HEK293 (cell line): ENCODE results near the gene PACS2.

Experiments used
- CTCF ChIA-PET: fragments of 350-600 bp; formaldehyde crosslinking; extraction: SDS; loops from one replicate; lab custom pipeline; 2021; ENCODE audit warnings: antibody characterized with exemption; lab: Yijun Ruan, JAX
- POLR2A ChIA-PET: fragments of 300-600 bp; formaldehyde crosslinking; extraction: SDS; loops from one replicate; lab custom pipeline; 2020; ENCODE audit warnings: antibody characterized with exemption, inconsistent platforms; lab: Yijun Ruan, JAX
- H3K27ac ChIP-seq: fragments of 200-500 bp; sonication (Bioruptor generic); 2 replicates; pipeline ENCODE4 v1.5.1; 2014; ENCODE audit warnings: low read depth, low read length, control low read depth, inconsistent platforms; ENCODE audit errors: extremely low read depth
- H3K36me3 ChIP-seq, 2 experiments: fragments of 200-500 bp in 1 of 2; sonication (Bioruptor generic) in 1 of 2; 1 replicate in 1 of 2; 2 replicates in 1 of 2; pipeline ENCODE4 v1.5.1; 2014 to 2017; ENCODE audit warnings: inconsistent platforms in 2 of 2, low read length in 2 of 2; ENCODE audit not compliant: control insufficient read depth in 2 of 2, insufficient read depth in 1 of 2
- H3K4me1 ChIP-seq: fragments of 200-500 bp; sonication (Bioruptor generic); 2 replicates; pipeline ENCODE4 v1.5.1; 2014; ENCODE audit warnings: mild to moderate bottlenecking, low read length, inconsistent platforms; ENCODE audit not compliant: control insufficient read depth, insufficient read depth
- H3K4me3 ChIP-seq: 2 replicates; pipeline ENCODE4 v1.5.1; 2011; ENCODE audit warnings: low read depth, mild to moderate bottlenecking, control low read depth, low read length, moderate library complexity
- H3K9me3 ChIP-seq: fragments of 200-500 bp; sonication (Bioruptor generic); 2 replicates; pipeline ENCODE4 v1.5.1; 2014; ENCODE audit warnings: low read depth, low read length, inconsistent platforms; ENCODE audit not compliant: control insufficient read depth, insufficient read depth
- BCL11A ChIP-seq: fragments of 450-650 bp; formaldehyde crosslinking; IDR thresholded peaks from 2 replicates; pipeline ENCODE4 v1.5.1; 2016; ENCODE audit warnings: low read depth, missing biosample characterization, missing genetic modification characterization
- GLI4 ChIP-seq: fragments of 450-650 bp; formaldehyde crosslinking; IDR thresholded peaks from 2 replicates; pipeline ENCODE4 v1.5.1; 2016; ENCODE audit warnings: missing biosample characterization, missing genetic modification characterization
- HOXC10 ChIP-seq: sonication (generic); formaldehyde crosslinking; IDR thresholded peaks from 2 replicates; pipeline ENCODE4 v1.8.1; 2023; ENCODE audit warnings: mild to moderate bottlenecking, missing genetic modification reagents
- OSR2 ChIP-seq: fragments of 450-650 bp; formaldehyde crosslinking; IDR thresholded peaks from 2 replicates; pipeline ENCODE4 v1.5.1; 2016; ENCODE audit warnings: missing biosample characterization, missing genetic modification characterization
- PRDM1 ChIP-seq: fragments of 450-650 bp; formaldehyde crosslinking; IDR thresholded peaks from 2 replicates; pipeline ENCODE4; 2016; ENCODE audit warnings: missing biosample characterization, missing genetic modification characterization
- ZBTB1 ChIP-seq: fragments of 450-650 bp; formaldehyde crosslinking; IDR thresholded peaks from 2 replicates; pipeline ENCODE4 v1.5.1; 2016; ENCODE audit warnings: missing biosample characterization, missing genetic modification characterization
- ZBTB20 ChIP-seq: fragments of 450-650 bp; formaldehyde crosslinking; IDR thresholded peaks from 2 replicates; pipeline ENCODE4 v1.5.1; 2016; ENCODE audit warnings: missing biosample characterization, missing genetic modification characterization
- ZIC2 ChIP-seq: fragments of 450-650 bp; formaldehyde crosslinking; IDR thresholded peaks from 2 replicates; pipeline ENCODE4 v1.5.1; 2016; ENCODE audit warnings: missing biosample characterization, missing genetic modification characterization
- ZNF132 ChIP-seq: fragments of 450-650 bp; formaldehyde crosslinking; IDR thresholded peaks from 2 replicates; pipeline ENCODE4 v1.5.1; 2017; ENCODE audit warnings: missing biosample characterization, missing genetic modification characterization, borderline replicate concordance
- ZNF174 ChIP-seq: fragments of 450-650 bp; formaldehyde crosslinking; IDR thresholded peaks from 2 replicates; pipeline ENCODE4 v1.5.0; 2017; ENCODE audit warnings: missing biosample characterization, mild to moderate bottlenecking, missing genetic modification characterization
- ZNF221 ChIP-seq: fragments of 450-650 bp; formaldehyde crosslinking; IDR thresholded peaks from 2 replicates; pipeline ENCODE4 v1.5.1; 2017; ENCODE audit warnings: missing biosample characterization, missing genetic modification characterization, borderline replicate concordance
- ZNF280C ChIP-seq: fragments of 450-650 bp; formaldehyde crosslinking; IDR thresholded peaks from 2 replicates; pipeline ENCODE4 v1.5.1; 2016; ENCODE audit warnings: missing biosample characterization, missing genetic modification characterization
- ZNF292 ChIP-seq: fragments of 450-650 bp; formaldehyde crosslinking; IDR thresholded peaks from 2 replicates; pipeline ENCODE4 v1.5.1; 2016; ENCODE audit warnings: low read depth, missing biosample characterization, missing genetic modification characterization, borderline replicate concordance
- ZNF302 ChIP-seq: fragments of 450-650 bp; formaldehyde crosslinking; IDR thresholded peaks from 2 replicates; pipeline ENCODE4 v1.5.1; 2016; ENCODE audit warnings: missing biosample characterization, missing genetic modification characterization, low read depth
- ZNF473 ChIP-seq: fragments of 450-650 bp; formaldehyde crosslinking; IDR thresholded peaks from 2 replicates; pipeline ENCODE4 v1.5.1; 2017; ENCODE audit warnings: missing biosample characterization, missing genetic modification characterization
- ZNF48 ChIP-seq: fragments of 450-650 bp; formaldehyde crosslinking; IDR thresholded peaks from 2 replicates; pipeline ENCODE4 v1.5.1; 2016; ENCODE audit warnings: missing biosample characterization, missing genetic modification characterization
- ZNF600 ChIP-seq: fragments of 450-650 bp; formaldehyde crosslinking; IDR thresholded peaks from 2 replicates; pipeline ENCODE4 v1.5.1; 2016; ENCODE audit warnings: missing biosample characterization, missing genetic modification characterization
- ZNF610 ChIP-seq: fragments of 450-650 bp; formaldehyde crosslinking; IDR thresholded peaks from 2 replicates; pipeline ENCODE4 v1.5.1; 2016; ENCODE audit warnings: missing biosample characterization, missing genetic modification characterization, borderline replicate concordance
- ZNF664 ChIP-seq: fragments of 450-650 bp; formaldehyde crosslinking; IDR thresholded peaks from 2 replicates; pipeline ENCODE4 v1.5.1; 2016; ENCODE audit warnings: missing biosample characterization, missing genetic modification characterization
- ZNF768 ChIP-seq: fragments of 450-650 bp; formaldehyde crosslinking; IDR thresholded peaks from 2 replicates; pipeline ENCODE4 v1.5.1; 2018; ENCODE audit warnings: missing biosample characterization, mild to moderate bottlenecking, missing genetic modification characterization
- ZSCAN16 ChIP-seq: fragments of 450-650 bp; formaldehyde crosslinking; IDR thresholded peaks from 2 replicates; pipeline ENCODE4 v1.5.1; 2016; ENCODE audit warnings: missing biosample characterization, missing genetic modification characterization
- TF ChIP-seq, protein P1 (sequence below): fragments of 450-650 bp; formaldehyde crosslinking; IDR thresholded peaks from 2 replicates; pipeline ENCODE4 v1.5.1; 2016; ENCODE audit warnings: missing biosample characterization, missing genetic modification characterization

PACS2 gene

DNA sequence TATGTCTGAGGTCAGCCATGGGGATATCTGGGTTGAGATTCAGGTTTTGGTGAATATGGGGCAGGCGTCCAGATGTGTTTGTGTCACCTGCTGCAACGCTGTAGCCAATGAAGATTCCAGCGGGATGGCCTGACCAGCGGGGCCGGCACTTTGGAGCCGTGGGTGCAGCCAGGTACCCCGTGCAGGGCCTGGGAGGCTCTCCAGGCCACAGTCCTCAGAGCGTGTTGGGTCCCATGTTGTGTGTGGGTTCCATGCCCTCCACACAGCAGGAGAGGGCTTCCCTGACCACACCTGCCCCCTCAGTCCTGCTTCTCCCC lies 80.9 kb downstream of the PACS2 start:
- 0 out of 2 replicates have a peak, but pooled peaks have one; percentile 12 for TF ChIP-seq ZIC2 (tag by site-specific recombination)
- TF ChIP-seq ZNF600 (tag by site-specific recombination), result no peak
- no peak for TF ChIP-seq ZNF664
- no peak for TF ChIP-seq ZNF768
- H3K4me1 ChIP-seq, result no peaks in the 10 kb centered on the region
- no peak overlapping the region for H3K27ac ChIP-seq
- POLR2A ChIA-PET, result no interaction called here
- H3K4me3 ChIP-seq, result no peak overlapping the region
- CTCF ChIA-PET, result no interaction called here
- H3K9me3 ChIP-seq, result no peaks in the 10 kb centered on the region
- peaks cover 0 to 13% of the 10 kb centered on the region in 2 experiments; a peak in 2 of 3 replicates for H3K36me3 ChIP-seq

GRCh38 chr14:105397350-105397931 lies 82.9 kb downstream of the PACS2 start:
- TF ChIP-seq ZNF302 (tag by site-specific recombination), result no peak
- TF ChIP-seq, protein P1, sequence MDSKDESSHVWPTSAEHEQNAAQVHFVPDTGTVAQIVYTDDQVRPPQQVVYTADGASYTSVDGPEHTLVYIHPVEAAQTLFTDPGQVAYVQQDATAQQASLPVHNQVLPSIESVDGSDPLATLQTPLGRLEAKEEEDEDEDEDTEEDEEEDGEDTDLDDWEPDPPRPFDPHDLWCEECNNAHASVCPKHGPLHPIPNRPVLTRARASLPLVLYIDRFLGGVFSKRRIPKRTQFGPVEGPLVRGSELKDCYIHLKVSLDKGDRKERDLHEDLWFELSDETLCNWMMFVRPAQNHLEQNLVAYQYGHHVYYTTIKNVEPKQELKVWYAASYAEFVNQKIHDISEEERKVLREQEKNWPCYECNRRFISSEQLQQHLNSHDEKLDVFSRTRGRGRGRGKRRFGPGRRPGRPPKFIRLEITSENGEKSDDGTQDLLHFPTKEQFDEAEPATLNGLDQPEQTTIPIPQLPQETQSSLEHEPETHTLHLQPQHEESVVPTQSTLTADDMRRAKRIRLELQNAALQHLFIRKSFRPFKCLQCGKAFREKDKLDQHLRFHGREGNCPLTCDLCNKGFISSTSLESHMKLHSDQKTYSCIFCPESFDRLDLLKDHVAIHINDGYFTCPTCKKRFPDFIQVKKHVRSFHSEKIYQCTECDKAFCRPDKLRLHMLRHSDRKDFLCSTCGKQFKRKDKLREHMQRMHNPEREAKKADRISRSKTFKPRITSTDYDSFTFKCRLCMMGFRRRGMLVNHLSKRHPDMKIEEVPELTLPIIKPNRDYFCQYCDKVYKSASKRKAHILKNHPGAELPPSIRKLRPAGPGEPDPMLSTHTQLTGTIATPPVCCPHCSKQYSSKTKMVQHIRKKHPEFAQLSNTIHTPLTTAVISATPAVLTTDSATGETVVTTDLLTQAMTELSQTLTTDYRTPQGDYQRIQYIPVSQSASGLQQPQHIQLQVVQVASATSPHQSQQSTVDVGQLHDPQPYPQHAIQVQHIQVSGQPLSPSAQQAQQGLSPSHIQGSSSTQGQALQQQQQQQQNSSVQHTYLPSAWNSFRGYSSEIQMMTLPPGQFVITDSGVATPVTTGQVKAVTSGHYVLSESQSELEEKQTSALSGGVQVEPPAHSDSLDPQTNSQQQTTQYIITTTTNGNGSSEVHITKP, result peak; percentile 31; the same call in 1 of the 2 replicates
- Histone ChIP-seq H3K4me3 (no peak overlapping the region), H3K4me1 (no peaks in the 10 kb centered on the region), H3K36me3 (peaks cover 0 to 21% of the 10 kb centered on the region in 2 experiments; a peak in 2 of 3 replicates), H3K27ac (peak overlapping the region; percentile 79; the same call in 1 of the 2 replicates), H3K9me3 (no peaks in the 10 kb centered on the region)
- ChIA-PET POLR2A (no interaction called here), CTCF (interaction anchor here (0.6 kb wide), 1 partner anchor 351 kb away, joined by 3 read pairs; no protein-coding TSS in a partner anchor)

DNA sequence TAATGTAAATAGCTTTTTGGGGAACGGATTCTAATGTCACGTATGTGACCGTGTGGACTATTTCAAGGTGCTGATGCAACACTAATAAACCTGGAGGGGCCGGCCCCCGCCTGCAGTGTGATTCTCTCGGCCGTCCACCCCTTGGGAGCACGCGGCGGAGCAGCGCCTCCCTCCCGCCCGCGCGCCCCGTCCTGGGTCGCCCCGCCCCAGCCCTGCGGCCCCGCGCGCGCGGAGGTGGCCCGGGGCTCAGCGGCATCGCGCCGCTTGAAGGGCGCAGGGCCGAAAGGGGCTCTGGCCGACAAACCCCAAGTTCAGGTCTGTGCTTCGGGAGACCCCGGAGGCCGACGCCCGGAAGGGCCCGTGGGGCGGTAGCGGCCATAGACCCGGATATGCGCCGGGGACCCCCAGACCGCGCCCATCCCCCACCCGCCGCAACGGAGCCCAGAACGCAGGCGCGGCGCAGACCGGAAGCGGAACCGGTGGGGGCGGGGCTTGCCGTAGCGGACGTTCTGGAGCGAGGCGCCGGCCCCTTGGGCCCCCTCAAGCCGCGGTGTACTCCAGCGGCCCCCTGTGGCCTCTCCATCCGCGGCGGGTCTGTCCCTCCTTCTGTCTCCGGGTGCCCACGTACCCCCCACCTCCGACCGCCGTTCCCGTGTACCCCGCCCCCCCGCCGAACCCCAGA lies 83.6 kb downstream of the PACS2 start, which contains the start of gene TEX22:
TSS of gene TEX22 (plus strand) at position 495 of the 682 bp plus-strand sequence. CDS start 803 bp downstream, outside the sequence.
- Histone ChIP-seq H3K4me1 (no peaks in the 10 kb centered on the region), H3K9me3 (no peaks in the 10 kb centered on the region), H3K36me3 (peaks cover 0 to 21% of the 10 kb centered on the region in 2 experiments; a peak in 2 of 3 replicates), H3K4me3 (peak within 1 kb of the TSS; percentile 67), H3K27ac (peak within 1 kb of the TSS; percentile 79; the same call in 1 of the 2 replicates)
- ChIA-PET POLR2A (interaction anchor here (1.0 kb wide), 1 partner anchor 13 kb away, joined by 3 read pairs; no protein-coding TSS in a partner anchor), CTCF (interaction anchor here (0.6 to 0.7 kb wide), 3 partner anchors 13 to 352 kb away, joined by 3 to 4 read pairs (median 3); no protein-coding TSS in a partner anchor)
- TF ChIP-seq HOXC10 (CRISPR knock-in tag) (no peak), OSR2 (no peak), ZNF280C (tag by site-specific recombination) (no peak), ZNF473 (tag by site-specific recombination) (no peak), ZIC2 (tag by site-specific recombination) (no peak), PRDM1 (no peak), ZNF48 (no peak), ZNF292 (tag by site-specific recombination) (no peak), ZBTB1 (tag by site-specific recombination) (no peak), ZNF174 (no peak), BCL11A (tag by site-specific recombination) (no peak), GLI4 (no peak), ZSCAN16 (tag by site-specific recombination) (no peak), ZNF221 (tag by site-specific recombination) (no peak; the same call in 1 of the 2 replicates), ZNF132 (no peak), ZNF610 (0 out of 2 replicates have a peak, but pooled peaks have one; percentile 13), ZBTB20 (tag by site-specific recombination) (peak; percentile 93)
